ENCODE data around the gene GNPTG.
A peak's percentile ranks its signal among the peaks of the same experiment; 100 is the strongest.

Gene GNPTG

DNA sequence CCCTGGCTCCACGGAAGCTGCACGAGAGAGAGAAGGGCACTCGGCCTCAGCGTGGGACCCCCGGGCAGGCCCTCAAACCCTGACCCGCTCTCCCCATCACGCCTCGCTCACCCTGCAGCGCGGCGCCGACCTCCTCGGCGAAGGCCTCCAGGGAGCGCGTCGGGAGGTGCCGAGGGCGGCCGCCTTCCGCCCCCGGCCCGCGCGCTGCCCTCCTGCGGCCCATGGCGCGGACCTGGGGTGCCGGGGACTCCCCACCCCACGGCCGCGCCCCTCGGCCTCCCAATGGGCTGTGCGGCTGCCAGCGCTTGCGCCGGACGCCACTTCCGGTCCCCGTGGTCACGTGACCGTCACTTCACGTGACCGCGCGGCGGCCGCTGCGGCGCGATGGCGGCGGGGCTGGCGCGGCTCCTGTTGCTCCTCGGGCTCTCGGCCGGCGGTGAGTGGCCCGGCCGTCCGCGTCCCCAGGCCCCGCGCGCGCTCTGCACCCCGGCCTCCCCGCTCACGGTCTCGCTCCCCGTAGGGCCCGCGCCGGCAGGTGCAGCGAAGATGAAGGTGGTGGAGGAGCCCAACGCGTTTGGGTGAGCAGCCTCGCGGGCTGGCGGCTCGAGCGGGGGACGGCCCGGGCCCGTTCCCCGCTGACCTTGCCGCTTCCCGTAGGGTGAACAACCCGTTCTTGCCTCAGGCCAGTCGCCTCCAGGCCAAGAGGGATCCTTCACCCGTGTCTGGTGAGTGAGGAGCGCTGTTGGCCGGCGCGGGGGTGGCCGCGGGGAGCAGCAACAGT is at the start of gene GNPTG, which contains the start of gene TSR3:
Gene GNPTG, plus strand, starts transcription at position 350 of the 781 bp plus-strand sequence. Its CDS starts 35 bp downstream, at position 385.
Gene TSR3, minus strand, starts transcription at position 297 of the 781 bp plus-strand sequence. Its CDS starts 74 bp downstream, at position 223.
- peak within 1 kb of the TSS; percentile 89 for H3K27ac Mint-ChIP-seq
- no peaks in the 10 kb centered on the region for H3K9me3 Mint-ChIP-seq
- no peaks in the 10 kb centered on the region for H3K27me3 Mint-ChIP-seq (ENCODE audit: low read depth)
- no peaks in the 10 kb centered on the region for H3K36me3 Mint-ChIP-seq (ENCODE audit: low read depth)
- H3K4me1 Mint-ChIP-seq (ENCODE audit: low read depth) = peaks cover 23% of the 10 kb centered on the region
- peak within 1 kb of the TSS; percentile 88 for H3K4me3 Mint-ChIP-seq
- DNase-seq (ENCODE audit: low spot score) = peak; percentile 93

DNA sequence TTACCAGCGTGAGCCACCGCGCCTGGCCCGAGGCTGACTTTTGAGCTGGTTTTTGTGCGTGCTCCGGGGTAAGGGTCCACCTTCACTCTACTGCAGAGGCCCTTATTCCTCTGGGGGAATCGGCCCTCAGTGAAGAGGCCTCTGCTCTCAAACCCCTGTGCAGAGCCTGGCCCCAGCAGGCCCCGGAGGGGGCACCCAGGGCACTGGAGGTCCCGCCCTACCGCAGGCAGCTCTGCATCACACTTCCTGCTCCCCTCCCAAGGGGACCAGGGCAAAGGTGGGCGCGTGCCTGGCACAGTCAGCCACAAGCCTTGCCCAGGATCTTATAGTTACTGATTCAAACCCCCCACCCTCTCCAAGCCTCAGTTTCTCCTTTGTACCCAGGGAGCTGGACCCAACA is 45.9 kb upstream of the GNPTG start:
- H3K27ac Mint-ChIP-seq = no peak overlapping the region
- no peak overlapping the region for H3K4me3 Mint-ChIP-seq
- peaks cover 9% of the 10 kb centered on the region for H3K36me3 Mint-ChIP-seq (ENCODE audit: low read depth)
- H3K4me1 Mint-ChIP-seq (ENCODE audit: low read depth) = peaks cover 12% of the 10 kb centered on the region
- H3K9me3 Mint-ChIP-seq = no peaks in the 10 kb centered on the region
- DNase-seq (ENCODE audit: low spot score) = no peak
- no peaks in the 10 kb centered on the region for H3K27me3 Mint-ChIP-seq (ENCODE audit: low read depth)

DNA sequence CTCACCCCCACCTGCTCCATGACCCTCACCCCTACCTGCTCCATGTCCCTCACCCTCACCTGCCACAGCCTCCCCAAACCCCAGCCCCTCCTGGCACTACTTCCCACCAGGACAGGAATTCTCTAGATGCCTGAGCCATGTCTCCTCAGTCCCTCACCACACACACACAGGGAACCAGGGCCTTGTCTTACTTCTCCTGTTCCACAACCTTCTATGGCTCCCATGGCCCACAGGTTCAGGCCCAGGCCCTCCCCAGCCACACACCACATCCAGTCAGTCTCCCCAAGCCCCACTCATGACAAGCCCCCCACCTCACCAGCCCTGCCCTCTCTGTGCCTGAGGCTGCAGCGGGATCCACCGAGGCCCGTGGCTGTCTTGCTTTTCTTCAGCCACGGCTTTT is 45.4 kb upstream of the GNPTG start:
- peak overlapping the region; percentile 63 for H3K27ac Mint-ChIP-seq
- H3K4me1 Mint-ChIP-seq (ENCODE audit: low read depth) = peaks cover 16% of the 10 kb centered on the region
- no peaks in the 10 kb centered on the region for H3K27me3 Mint-ChIP-seq (ENCODE audit: low read depth)
- H3K9me3 Mint-ChIP-seq = no peaks in the 10 kb centered on the region
- no peak overlapping the region for H3K4me3 Mint-ChIP-seq
- peaks cover 12% of the 10 kb centered on the region for H3K36me3 Mint-ChIP-seq (ENCODE audit: low read depth)
- no peak for DNase-seq (ENCODE audit: low spot score)

DNA sequence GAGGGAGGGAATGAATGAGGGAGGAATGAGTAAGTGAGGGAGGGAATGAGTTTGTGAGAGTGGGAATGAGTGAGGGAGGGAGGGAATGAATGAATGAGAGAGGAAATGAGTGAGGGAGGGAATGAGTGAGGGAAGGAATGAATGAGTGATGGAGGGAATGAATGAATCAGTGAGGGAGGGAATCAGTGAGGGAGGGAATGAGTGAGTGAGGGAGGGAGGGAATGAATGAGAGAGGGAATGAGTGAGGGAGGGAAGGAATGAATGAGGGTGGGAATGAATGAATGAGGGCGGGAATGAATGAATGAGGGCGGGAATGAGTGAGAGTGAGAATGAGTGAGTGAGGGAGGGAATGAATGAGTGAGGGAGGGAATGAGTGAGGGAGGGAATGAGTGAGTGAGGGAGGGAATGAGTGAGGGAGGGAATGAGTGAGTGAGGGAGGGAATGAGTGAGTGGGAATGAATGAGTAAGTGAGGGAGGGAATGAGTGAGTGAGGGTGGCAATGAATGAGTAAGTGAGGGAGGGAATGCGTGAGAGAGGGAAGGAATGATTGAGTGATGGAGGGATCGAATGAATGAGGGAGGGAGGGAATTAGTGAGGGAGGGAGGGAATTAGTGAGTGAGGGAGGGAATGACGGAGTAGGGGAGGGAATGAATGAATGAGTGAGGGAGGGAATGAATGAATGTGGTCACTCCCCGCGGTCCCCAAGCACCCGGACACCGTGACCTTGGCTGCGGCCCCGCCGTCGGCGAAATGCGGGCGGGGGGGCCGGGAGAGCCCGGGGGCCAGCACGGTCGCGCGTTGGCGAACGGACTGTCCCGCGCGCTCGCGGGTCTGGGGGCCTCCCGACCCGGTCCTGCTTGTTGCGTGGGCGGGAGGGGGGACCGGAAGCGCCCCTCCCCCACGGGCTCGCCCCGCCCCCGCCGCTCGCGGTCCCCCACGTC is 43.4 kb upstream of the GNPTG start:
- no peak for DNase-seq (ENCODE audit: low spot score)
- no peaks in the 10 kb centered on the region for H3K27me3 Mint-ChIP-seq (ENCODE audit: low read depth)
- peak overlapping the region; percentile 88 for H3K4me3 Mint-ChIP-seq
- peaks cover 18% of the 10 kb centered on the region for H3K4me1 Mint-ChIP-seq (ENCODE audit: low read depth)
- no peaks in the 10 kb centered on the region for H3K9me3 Mint-ChIP-seq
- H3K36me3 Mint-ChIP-seq (ENCODE audit: low read depth) = peaks cover 14% of the 10 kb centered on the region
- H3K27ac Mint-ChIP-seq = peak overlapping the region; percentile 99

DNA sequence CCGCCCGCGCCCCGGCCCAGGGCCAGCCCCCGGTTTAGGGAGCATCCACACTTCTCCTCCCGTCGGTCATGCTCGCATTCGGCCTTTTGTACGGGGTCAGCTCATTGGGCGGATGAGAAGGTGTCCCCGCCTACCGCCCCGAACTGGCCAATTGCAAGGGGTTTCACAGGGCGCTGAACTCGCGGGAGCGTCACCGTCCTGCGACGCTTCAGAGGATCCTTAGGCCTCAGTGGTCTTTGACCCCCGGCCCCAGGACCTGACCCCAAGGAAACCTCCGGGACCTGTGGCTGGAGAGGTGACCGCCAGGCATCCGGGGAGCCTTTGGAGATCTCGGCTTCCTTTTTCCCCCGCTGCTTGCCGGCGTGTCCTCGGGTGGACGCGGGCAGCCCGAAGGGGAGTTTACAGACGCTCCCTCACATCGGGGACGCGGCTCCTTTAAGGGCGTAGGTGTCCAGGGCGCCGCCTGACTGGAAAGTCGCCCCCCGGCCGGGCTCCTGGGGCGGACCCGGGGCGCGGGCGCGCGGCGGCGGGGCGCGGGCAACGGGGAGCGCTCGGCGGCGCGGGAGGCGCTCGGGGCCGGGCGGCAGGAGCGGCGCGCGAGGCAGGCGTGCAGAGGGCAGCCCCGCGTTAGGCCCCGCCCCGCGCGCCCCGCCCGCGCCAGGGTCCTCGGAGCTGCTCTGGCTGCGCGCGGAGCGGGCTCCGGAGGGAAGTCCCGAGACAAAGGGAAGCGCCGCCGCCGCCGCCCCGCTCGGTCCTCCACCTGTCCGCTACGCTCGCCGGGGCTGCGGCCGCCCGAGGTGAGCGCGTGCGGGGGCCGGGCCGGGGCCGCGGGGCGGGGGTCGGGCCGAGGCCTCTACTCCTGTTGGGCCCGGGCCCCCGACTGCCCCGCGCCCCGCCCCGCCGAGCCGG is 42.5 kb upstream of the GNPTG start, which contains the start of gene UBE2I:
Gene UBE2I, plus strand, starts transcription at position 660 of the 909 bp plus-strand sequence. CDS start 4,395 bp downstream, outside the sequence.
- DNase-seq (ENCODE audit: low spot score) = peak; percentile 96
- H3K4me1 Mint-ChIP-seq (ENCODE audit: low read depth) = peaks cover 14% of the 10 kb centered on the region
- peaks cover 16% of the 10 kb centered on the region for H3K36me3 Mint-ChIP-seq (ENCODE audit: low read depth)
- no peaks in the 10 kb centered on the region for H3K9me3 Mint-ChIP-seq
- peak within 1 kb of the TSS; percentile 99 for H3K27ac Mint-ChIP-seq
- H3K27me3 Mint-ChIP-seq (ENCODE audit: low read depth) = no peaks in the 10 kb centered on the region
- H3K4me3 Mint-ChIP-seq = peak within 1 kb of the TSS; percentile 93

DNA sequence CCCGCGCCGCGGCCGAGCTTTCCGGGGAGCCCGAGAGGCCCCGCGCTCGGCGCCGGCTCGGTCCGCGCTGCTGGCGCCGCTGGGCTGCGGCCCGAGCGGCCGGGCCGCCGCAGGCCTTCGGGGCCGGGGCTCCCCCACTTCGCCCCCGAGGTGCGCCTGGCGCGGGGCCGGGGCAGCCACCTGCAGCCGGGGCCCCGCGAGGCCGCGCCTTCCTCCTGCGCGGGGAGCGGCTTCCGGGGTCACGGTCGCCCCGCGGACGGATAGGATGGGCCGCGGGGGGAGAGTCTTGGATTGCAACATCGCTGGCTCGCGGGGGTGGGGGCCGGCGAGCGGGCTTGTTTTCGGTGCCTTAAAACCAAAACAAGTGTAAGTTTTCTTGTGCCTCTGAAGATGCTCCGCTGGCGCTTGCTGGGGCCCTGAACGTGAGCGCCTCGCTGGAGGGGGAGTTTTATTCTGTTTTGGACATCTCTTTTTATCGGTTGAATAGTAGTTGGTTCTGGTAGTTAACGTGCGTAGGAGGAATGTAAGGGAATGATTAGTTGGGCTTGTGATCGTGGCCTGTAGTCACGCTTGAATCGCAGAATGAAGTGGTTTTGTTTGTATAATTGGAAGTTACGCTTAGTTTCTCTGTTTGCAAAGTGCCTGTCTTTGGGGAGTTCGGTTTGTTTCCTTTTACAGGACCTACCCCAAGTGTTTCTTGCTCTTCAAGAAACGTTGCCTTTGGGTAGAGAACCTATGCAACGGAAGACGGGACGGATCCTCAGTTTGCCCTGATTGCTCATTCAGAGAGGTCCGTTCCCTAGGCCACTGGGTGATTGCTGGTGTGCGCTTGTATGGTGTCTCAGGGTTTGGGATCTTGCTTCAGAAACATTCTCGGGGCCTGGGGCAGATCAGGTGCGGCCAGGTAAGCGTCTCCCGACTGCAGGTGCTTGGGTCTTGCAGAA is 41.6 kb upstream of the GNPTG start:
- H3K9me3 Mint-ChIP-seq = no peaks in the 10 kb centered on the region
- peaks cover 18% of the 10 kb centered on the region for H3K36me3 Mint-ChIP-seq (ENCODE audit: low read depth)
- peak overlapping the region; percentile 93 for H3K4me3 Mint-ChIP-seq
- H3K4me1 Mint-ChIP-seq (ENCODE audit: low read depth) = peaks cover 13% of the 10 kb centered on the region
- no peaks in the 10 kb centered on the region for H3K27me3 Mint-ChIP-seq (ENCODE audit: low read depth)
- peak overlapping the region; percentile 87 for H3K27ac Mint-ChIP-seq
- DNase-seq (ENCODE audit: low spot score) = peak; percentile 58

DNA sequence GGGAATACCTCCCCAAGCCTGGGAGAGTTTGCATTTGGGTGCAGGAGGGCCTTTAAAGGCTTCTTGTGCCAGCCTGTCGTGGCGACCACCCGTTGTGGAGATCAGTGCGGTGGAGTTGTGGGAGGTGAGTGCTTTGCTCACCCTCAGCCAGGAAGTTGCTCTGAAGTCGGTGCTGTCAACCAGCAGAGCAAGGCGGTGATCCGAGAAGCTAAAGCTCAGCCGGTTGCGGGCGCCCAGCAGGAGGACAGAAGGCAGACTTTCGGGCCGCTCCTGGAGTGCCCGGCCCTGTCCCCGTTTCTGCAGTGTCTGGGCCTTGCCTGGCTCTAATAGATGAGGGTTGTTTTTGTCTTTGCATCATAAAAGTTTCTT is 40.9 kb upstream of the GNPTG start:
- peaks cover 22% of the 10 kb centered on the region for H3K36me3 Mint-ChIP-seq (ENCODE audit: low read depth)
- H3K27me3 Mint-ChIP-seq (ENCODE audit: low read depth) = no peaks in the 10 kb centered on the region
- peak overlapping the region; percentile 93 for H3K4me3 Mint-ChIP-seq
- peaks cover 13% of the 10 kb centered on the region for H3K4me1 Mint-ChIP-seq (ENCODE audit: low read depth)
- H3K9me3 Mint-ChIP-seq = no peaks in the 10 kb centered on the region
- peak overlapping the region; percentile 87 for H3K27ac Mint-ChIP-seq
- DNase-seq (ENCODE audit: low spot score) = no peak

DNA sequence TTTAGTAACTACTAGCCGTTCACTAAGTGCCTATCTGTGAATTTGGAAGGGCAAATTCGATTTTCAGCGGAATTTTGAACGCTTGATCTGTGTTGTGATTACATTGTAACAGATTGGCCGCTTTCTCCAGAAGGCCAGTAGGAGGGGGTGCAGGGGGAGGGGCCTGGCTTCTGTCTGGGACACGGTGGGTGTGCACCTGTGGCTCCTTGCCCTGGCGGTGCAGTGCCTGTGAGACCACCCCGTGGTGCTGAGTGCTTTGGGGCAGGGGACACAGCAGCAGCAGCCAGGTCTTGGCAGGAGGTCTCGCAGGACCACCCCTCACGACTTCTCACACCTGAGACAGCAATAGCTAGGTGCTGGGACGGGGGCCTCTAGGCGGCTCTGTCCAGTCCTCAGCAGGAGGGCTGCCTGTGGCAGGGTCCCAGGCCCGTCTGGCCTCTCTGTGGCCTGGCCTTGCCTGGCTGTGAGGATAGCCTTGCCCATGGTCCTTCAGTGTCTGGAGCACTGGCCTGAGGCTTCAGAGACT is 40.5 kb upstream of the GNPTG start:
- no peaks in the 10 kb centered on the region for H3K27me3 Mint-ChIP-seq (ENCODE audit: low read depth)
- H3K27ac Mint-ChIP-seq = peak overlapping the region; percentile 87
- H3K4me3 Mint-ChIP-seq = peak overlapping the region; percentile 93
- no peak for DNase-seq (ENCODE audit: low spot score)
- H3K9me3 Mint-ChIP-seq = no peaks in the 10 kb centered on the region
- H3K36me3 Mint-ChIP-seq (ENCODE audit: low read depth) = peaks cover 26% of the 10 kb centered on the region
- peaks cover 13% of the 10 kb centered on the region for H3K4me1 Mint-ChIP-seq (ENCODE audit: low read depth)

DNA sequence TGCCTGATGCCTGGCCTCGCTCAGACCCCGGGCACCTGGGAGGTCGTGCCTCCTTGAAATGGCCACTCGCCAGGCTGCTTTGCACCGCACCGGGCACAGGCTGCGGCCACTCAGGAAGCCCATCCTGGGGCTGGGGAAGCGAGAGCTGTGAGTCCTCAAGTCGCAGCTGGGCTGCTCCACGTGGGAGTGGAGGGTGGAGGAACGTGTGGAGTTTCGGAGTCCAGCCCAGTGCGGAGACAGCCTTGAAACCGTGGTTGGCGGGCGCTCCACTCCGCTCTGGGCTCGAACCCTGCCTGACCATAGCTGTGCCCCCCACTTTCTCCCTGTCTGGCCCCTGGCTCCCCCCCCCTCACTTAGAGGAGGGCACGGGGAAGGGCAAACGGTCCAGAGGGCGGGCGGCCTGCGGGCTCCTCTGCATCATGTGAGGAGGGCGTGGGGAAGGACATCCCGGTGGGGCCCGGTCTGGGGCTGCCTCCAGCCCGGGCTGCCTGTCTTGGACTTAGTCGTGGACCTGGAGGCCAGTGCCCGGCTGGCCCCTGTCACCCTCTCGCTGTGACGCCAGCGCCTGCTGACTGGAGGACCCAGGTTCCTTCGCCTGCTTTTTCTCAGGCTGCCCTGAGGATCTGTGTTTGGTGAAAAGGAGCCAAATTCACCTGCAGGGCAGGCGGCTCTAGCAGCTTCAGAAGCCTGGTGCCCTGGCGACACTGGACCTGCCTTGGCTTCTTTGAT is 39.8 kb upstream of the GNPTG start:
- Mint-ChIP-seq H3K9me3 (no peaks in the 10 kb centered on the region), H3K36me3 (ENCODE audit: low read depth) (peaks cover 31% of the 10 kb centered on the region), H3K27me3 (ENCODE audit: low read depth) (no peaks in the 10 kb centered on the region), H3K27ac (no peak overlapping the region), H3K4me3 (peak overlapping the region; percentile 93), H3K4me1 (ENCODE audit: low read depth) (peaks cover 13% of the 10 kb centered on the region)
- DNase-seq (ENCODE audit: low spot score) = no peak

DNA sequence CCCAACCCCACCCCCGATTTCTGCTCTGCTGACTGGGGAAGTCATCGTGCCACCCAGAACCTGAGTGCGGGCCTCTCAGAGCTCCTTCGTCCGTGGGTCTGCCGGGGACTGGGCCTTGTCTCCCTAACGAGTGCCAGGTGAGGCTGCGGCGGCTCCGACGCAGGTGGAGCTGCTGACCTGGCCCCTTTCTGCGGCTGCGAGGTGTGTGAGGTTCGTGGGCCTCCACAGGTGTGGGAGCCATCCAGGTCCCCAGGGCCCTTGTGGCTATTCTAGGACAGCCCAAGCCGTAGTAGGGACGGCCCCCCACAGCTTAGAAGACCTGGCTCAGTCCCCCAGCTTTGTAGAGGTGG is 39.3 kb upstream of the GNPTG start:
- no peak for DNase-seq (ENCODE audit: low spot score)
- Mint-ChIP-seq H3K9me3 (no peaks in the 10 kb centered on the region), H3K27me3 (ENCODE audit: low read depth) (no peaks in the 10 kb centered on the region), H3K4me3 (peak overlapping the region; percentile 21), H3K4me1 (ENCODE audit: low read depth) (peaks cover 13% of the 10 kb centered on the region), H3K27ac (no peak overlapping the region), H3K36me3 (ENCODE audit: low read depth) (peaks cover 35% of the 10 kb centered on the region)

DNA sequence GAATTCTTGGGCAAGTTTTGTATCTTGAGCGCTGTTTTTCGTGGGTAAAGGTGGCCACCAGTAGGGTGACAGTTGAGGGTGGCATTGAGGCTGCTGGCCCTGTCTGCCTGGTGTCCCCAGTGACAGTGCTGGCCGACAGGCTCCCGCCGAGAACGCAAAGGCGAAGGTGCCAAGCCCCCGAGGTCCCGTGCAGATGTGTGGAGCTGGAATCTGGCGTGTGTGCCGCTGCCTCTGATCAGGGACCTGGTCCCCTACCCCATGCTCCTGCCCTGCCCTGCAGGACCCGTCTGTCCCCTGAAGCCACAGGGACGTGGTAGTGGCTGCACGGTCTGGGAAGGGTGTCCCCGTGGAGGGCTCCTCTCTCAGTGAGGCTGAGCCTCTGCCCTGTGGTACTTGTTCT is 38.8 kb upstream of the GNPTG start:
- Mint-ChIP-seq H3K36me3 (ENCODE audit: low read depth) (peaks cover 40% of the 10 kb centered on the region), H3K9me3 (no peaks in the 10 kb centered on the region), H3K27ac (no peak overlapping the region), H3K27me3 (ENCODE audit: low read depth) (no peaks in the 10 kb centered on the region), H3K4me3 (peak overlapping the region; percentile 36), H3K4me1 (ENCODE audit: low read depth) (peaks cover 13% of the 10 kb centered on the region)
- DNase-seq (ENCODE audit: low spot score) = no peak

Data from T-helper 2 cell treated with Interferon-gamma antibody and Interleukin-4, amounts not matched to agents 5 μg/mL and 100 μg/mL, for 36 hours (primary cell).